ENCODE measurements around the gene UNC45A.

DNA sequence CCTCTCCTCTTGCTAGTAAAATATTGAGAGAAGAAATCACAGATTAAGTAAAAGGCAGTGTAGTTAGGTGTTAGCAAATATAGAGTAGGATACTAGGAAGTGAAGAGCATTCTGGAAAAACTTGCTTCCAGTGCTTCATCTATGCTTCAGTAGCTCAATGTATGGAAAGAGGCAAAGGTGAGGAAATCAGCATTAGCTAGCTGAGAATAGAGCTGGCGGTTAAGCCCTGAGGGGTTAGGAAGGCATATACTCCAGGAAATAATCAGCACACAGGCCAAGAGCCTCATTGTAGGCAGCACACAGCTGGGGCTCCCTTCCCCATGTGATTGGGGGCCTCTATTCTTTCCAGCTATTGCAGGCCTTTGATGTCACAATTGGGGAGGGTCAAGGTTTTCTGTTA, 33.3 kb downstream of the UNC45A start:
- no peak for TF ChIP-seq POLR2A (IDR thresholded peaks at IDR 0.05; ENCODE audit: insufficient read depth in 1 of 2, low read depth in 2 of 2, low read length in 2 of 2)
- TF ChIP-seq GABPA (IDR thresholded peaks at IDR 0.05; ENCODE audit: low read depth, low read length), result no peak
- TF ChIP-seq GABPA (CRISPR knock-in tag; IDR thresholded peaks at IDR 0.05; ENCODE audit: low read depth), result no peak
- TF ChIP-seq ZNF253 (CRISPR knock-in tag; IDR thresholded peaks at IDR 0.05; ENCODE audit: borderline replicate concordance), result no peak

All from HepG2 (cell line).